ENCODE data around the gene ALDH1L1. TPM values are rescaled to one million over a fixed set of nuclear protein-coding genes. Genes with fewer than 3 reads are reported as not detected.

The ALDH1L1 gene
- total and polyA plus RNA-seq, 9 of the 15 experiments (the other 6 are each of a cell fraction or from before 2014, with no cell fraction given) = 0.06 to 1.9 (median 0.57) TPM; not detected in 1

DNA sequence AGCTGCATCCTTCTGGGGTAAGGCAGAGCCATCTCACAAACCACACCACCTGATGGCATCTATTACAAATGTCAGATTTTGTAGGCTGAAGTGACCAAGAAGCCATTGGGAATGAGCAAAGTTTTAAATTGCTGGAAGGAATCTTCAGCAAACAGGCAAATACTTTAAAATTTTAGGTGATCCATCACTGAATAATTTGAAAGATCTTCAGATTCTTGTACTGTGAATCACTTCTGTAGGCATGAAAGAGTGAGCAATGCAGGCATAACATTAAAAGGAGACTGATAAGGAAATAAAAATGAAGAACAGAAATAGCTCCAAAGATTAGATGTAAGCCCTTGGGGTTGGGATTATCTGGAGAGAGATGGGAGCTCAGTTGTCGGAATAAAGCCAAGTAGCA is 36.0 kb upstream of the ALDH1L1 start:
- WGBS (ENCODE audit: insufficient coverage, low coverage, missing lambda C conversion rate) = 0% methylated on average over 1 of the region's 1 CpG
- CTCF ChIA-PET (ENCODE audit: low intra/inter-chr PET ratio) = no interaction called here
- H3K9me1 ChIP-seq (ENCODE audit: control insufficient read depth, insufficient read depth, low read length) = no peaks in the 10 kb centered on the region
- no peak overlapping the region for H3K9ac ChIP-seq (ENCODE audit: insufficient read depth in 1 of 2, low read depth in 2 of 2, low read length in 2 of 2)
- FAIRE-seq (no peak), DNase-seq (ENCODE audit: extremely low read depth in 1 of 4, low spot score in 3 of 4) (no peak), ATAC-seq (no peak)
- H2AFZ ChIP-seq (ENCODE audit: low read depth, low read length) = no peak overlapping the region
- POLR2A ChIA-PET = no interaction called here
- no TSS peak for BruUV-seq (replicated peaks)
- H3K4me3 ChIP-seq = no peak overlapping the region
- H3K79me2 ChIP-seq (ENCODE audit: control insufficient read depth, insufficient read depth, low read length) = no peaks in the 10 kb centered on the region
- H3K4me1 ChIP-seq (replicated peaks in 1 of 2; ENCODE audit: control insufficient read depth in 2 of 2, insufficient read depth in 2 of 2, low read length in 2 of 2) = peaks cover 0 to 10% of the 10 kb centered on the region in 2 experiments; a peak in 1 of 5 replicates
- no peaks in the 10 kb centered on the region for H3K9me3 ChIP-seq (replicated peaks; ENCODE audit: control insufficient read depth, insufficient read depth, low read depth, low read length)
- no peak overlapping the region for H3K4me2 ChIP-seq (ENCODE audit: insufficient read depth, low read length)
- TF ChIP-seq BRD4 (IDR thresholded peaks at IDR 0.05) (no peak), XRCC5 (IDR thresholded peaks at IDR 0.05; ENCODE audit: low read depth, low read length) (no peak), ZNF12 (CRISPR knock-in tag; IDR thresholded peaks at IDR 0.05) (no peak)
- TF ChIP-seq, protein P1, sequence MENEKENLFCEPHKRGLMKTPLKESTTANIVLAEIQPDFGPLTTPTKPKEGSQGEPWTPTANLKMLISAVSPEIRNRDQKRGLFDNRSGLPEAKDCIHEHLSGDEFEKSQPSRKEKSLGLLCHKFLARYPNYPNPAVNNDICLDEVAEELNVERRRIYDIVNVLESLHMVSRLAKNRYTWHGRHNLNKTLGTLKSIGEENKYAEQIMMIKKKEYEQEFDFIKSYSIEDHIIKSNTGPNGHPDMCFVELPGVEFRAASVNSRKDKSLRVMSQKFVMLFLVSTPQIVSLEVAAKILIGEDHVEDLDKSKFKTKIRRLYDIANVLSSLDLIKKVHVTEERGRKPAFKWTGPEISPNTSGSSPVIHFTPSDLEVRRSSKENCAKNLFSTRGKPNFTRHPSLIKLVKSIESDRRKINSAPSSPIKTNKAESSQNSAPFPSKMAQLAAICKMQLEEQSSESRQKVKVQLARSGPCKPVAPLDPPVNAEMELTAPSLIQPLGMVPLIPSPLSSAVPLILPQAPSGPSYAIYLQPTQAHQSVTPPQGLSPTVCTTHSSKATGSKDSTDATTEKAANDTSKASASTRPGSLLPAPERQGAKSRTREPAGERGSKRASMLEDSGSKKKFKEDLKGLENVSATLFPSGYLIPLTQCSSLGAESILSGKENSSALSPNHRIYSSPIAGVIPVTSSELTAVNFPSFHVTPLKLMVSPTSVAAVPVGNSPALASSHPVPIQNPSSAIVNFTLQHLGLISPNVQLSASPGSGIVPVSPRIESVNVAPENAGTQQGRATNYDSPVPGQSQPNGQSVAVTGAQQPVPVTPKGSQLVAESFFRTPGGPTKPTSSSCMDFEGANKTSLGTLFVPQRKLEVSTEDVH (IDR thresholded peaks at IDR 0.05; ENCODE audit: low read depth, partially characterized antibody) = no peak
- intact Hi-C loops (cut with micrococcal nuclease) = no loop called here
- H3K27ac ChIP-seq (ENCODE audit: extremely low read depth, low read depth, low read length) = no peak overlapping the region
- in situ Hi-C loops (cut with MboI) = no loop called here
- H3K36me3 ChIP-seq (ENCODE audit: control insufficient read depth, insufficient read depth, low read length) = no peaks in the 10 kb centered on the region
- H4K20me1 ChIP-seq (replicated peaks; ENCODE audit: control insufficient read depth, insufficient read depth, low read length) = no peaks in the 10 kb centered on the region
- peaks cover 0 to 36% of the 10 kb centered on the region in 2 experiments; a peak in 3 of 5 replicates for H3K27me3 ChIP-seq (ENCODE audit: control insufficient read depth in 2 of 2, insufficient read depth in 2 of 2, low read length in 2 of 2)
